Gastrocnemius medialis (tissue), 4 donors: ENCODE measurements around the gene SLC47A2. TPM values are rescaled to one million over a fixed set of nuclear protein-coding genes. Genes with fewer than 3 reads are reported as not detected.

Source experiments
- ATAC-seq, 2 donors: fragments of 150-250 bp; one replicate each; pipeline ENCODE4 v1.9.1; 2016
- DNase-seq, 2 donors: peaks; one replicate each; pipeline ENCODE4 v3.0.0-alpha.2; 2019
- H3K27ac ChIP-seq, 4 donors: fragments of 200-600 bp; sonication (generic); 1 replicate in 1 of 4; 2 replicates in 3 of 4; pipeline ENCODE4 v1.5.1; 2016 to 2018; ENCODE audit warnings: mild to moderate bottlenecking in 2 of 4, moderate library complexity in 1 of 4
- H3K27me3 ChIP-seq, 3 donors: fragments of 200-600 bp; sonication (generic) in 2 of 3; 1 replicate in 1 of 3; 2 replicates in 2 of 3; pipeline versions ENCODE4 v1.5.1 to v1.6.0; 2016 to 2019; ENCODE audit warnings: mild to moderate bottlenecking in 1 of 3, moderate library complexity in 1 of 3
- H3K36me3 ChIP-seq, 2 donors: fragments of 200-600 bp; sonication (generic) in 1 of 2; one replicate each; pipeline ENCODE4 v1.5.1; 2017 to 2018
- H3K4me1 ChIP-seq, 2 donors: fragments of 200-600 bp; sonication (generic) in 1 of 2; one replicate each; pipeline ENCODE4 v1.5.1; 2016 to 2017; ENCODE audit warnings: mild to moderate bottlenecking in 2 of 2
- H3K4me3 ChIP-seq, 4 donors: fragments of 200-600 bp; sonication (generic) in 3 of 4; 1 replicate in 1 of 4; 2 replicates in 3 of 4; pipeline ENCODE4 v1.5.1; 2016 to 2019; ENCODE audit warnings: mild to moderate bottlenecking in 2 of 4
- H3K9me3 ChIP-seq, 3 donors: fragments of 200-600 bp; sonication (generic) in 2 of 3; 1 replicate in 1 of 3; 2 replicates in 2 of 3; pipeline ENCODE4 v1.5.1; 2016 to 2019
- CTCF ChIP-seq, 5 experiments: fragments of 450-650 bp in 3 of 5; fragments of 200-600 bp in 2 of 5; sonication (generic) in 2 of 5; IDR thresholded peaks in 4 of 5; conservative IDR thresholded peaks in 1 of 5; 1 replicate in 4 of 5; 2 replicates in 1 of 5; pipeline ENCODE4 v1.5.1; 2016 to 2019; ENCODE audit warnings: antibody characterized with exemption in 5 of 5, mild to moderate bottlenecking in 3 of 5, moderate library complexity in 3 of 5
- POLR2A ChIP-seq, 2 donors: fragments of 450-650 bp; IDR thresholded peaks; one replicate each; pipeline ENCODE4 v1.6.1; 2017; ENCODE audit warnings: antibody characterized with exemption in 2 of 2, mild to moderate bottlenecking in 2 of 2, moderate library complexity in 2 of 2
- in situ Hi-C, 4 donors: fragments of 200-750 bp; cut with MboI; loops; one replicate each; pipeline versions ENCODE4 v1.15.0 to v1.8.0; 2017; ENCODE audit warnings: low sequenced_read_pairs in 4 of 4
- intact Hi-C: fragments of 100-400 bp; cut with DNase I; formaldehyde crosslinking; loops from one replicate; pipeline ENCODE4 v1.15.1; 2023; ENCODE audit warnings: low total_unique reads
- total RNA-seq, 4 donors: library from RNA; depleted of rRNA; stranded (reverse); fragments of >200 nt; gene quantifications; one replicate each; pipeline versions ENCODE4 v1.1.0 to v1.2.3, GENCODE V29; 2016

SLC47A2 gene
- total RNA-seq, 4 donors from 2014 or later: 0.15 to 1.0 TPM; not detected in 2

DNA sequence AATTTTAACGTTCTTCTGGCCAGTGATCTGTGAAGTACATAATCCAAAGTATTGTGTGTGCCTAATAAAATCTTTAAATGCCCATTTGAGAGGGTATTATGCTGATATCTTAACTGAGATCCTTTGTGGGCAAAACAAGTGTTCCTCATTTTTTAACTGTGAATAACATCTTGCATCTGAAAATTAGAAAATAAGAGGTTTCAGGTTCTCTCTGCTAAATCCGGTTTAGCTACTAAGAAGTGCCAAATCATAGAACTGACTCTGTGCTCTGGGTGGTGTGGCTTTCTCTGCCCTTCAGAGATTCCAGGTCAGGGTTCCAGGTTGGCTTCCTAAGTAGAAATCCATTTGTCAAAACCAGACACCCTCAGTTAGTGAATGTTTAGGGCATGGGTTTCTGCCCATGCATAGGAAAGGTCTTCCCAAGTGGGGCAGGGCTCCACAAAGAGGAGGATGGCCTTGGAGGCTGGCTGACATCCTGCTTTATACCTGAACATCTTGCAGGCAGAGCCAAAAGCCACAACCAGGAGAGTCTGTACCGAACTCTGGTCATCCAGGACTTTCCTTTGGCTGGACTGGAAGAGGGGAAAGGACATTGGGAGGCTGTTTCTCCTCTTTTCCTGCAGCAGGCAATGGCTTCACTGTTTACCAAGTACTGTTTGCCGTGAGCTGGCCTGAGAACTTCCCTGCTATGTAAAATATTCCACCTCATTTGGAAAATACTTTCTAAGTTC is 59.4 kb downstream of the SLC47A2 start:
- TF ChIP-seq POLR2A (IDR thresholded peaks at IDR 0.05) (no peak), CTCF (IDR thresholded peaks at IDR 0.05 in 4 of 5, conservative IDR thresholded peaks at IDR 0.05 in 1 of 5) (no peak)
- Histone ChIP-seq H3K4me3 (no peak overlapping the region), H3K9me3 (no peaks in the 10 kb centered on the region), H3K4me1 (peaks cover 15 to 17% of the 10 kb centered on the region in 2 donors), H3K27me3 (no peaks in the 10 kb centered on the region), H3K36me3 (peaks cover 0 to 48% of the 10 kb centered on the region in 2 donors), H3K27ac (no peak overlapping the region)
- intact Hi-C loops (no loop called here), in situ Hi-C loops (no loop called here)
- ATAC-seq: no peak
- DNase-seq: no peak

GRCh38 chr17:19656336-19656735 is 60.0 kb downstream of the SLC47A2 start:
- Histone ChIP-seq H3K4me1 (peaks cover 22 to 24% of the 10 kb centered on the region in 2 donors), H3K27ac (no peak overlapping the region), H3K27me3 (no peaks in the 10 kb centered on the region), H3K9me3 (no peaks in the 10 kb centered on the region), H3K36me3 (peaks cover 0 to 48% of the 10 kb centered on the region in 2 donors), H3K4me3 (no peak overlapping the region)
- intact Hi-C loops (no loop called here), in situ Hi-C loops (no loop called here)
- DNase-seq (no peak), ATAC-seq (no peak)
- no peak for TF ChIP-seq CTCF (IDR thresholded peaks at IDR 0.05 in 4 of 5, conservative IDR thresholded peaks at IDR 0.05 in 1 of 5)

GRCh38 chr17:19654896-19655295 is 61.5 kb downstream of the SLC47A2 start:
- Histone ChIP-seq H3K27ac (no peak overlapping the region), H3K4me1 (peaks cover 36% of the 10 kb centered on the region in 2 donors), H3K36me3 (peaks cover 0 to 48% of the 10 kb centered on the region in 2 donors), H3K4me3 (no peak overlapping the region), H3K27me3 (no peaks in the 10 kb centered on the region), H3K9me3 (no peaks in the 10 kb centered on the region)
- intact Hi-C loops: no loop called here
- DNase-seq (no peak), ATAC-seq (no peak)
- TF ChIP-seq CTCF (IDR thresholded peaks at IDR 0.05 in 4 of 5, conservative IDR thresholded peaks at IDR 0.05 in 1 of 5) (no peak), POLR2A (IDR thresholded peaks at IDR 0.05) (no peak)
- in situ Hi-C loops: no loop called here

DNA sequence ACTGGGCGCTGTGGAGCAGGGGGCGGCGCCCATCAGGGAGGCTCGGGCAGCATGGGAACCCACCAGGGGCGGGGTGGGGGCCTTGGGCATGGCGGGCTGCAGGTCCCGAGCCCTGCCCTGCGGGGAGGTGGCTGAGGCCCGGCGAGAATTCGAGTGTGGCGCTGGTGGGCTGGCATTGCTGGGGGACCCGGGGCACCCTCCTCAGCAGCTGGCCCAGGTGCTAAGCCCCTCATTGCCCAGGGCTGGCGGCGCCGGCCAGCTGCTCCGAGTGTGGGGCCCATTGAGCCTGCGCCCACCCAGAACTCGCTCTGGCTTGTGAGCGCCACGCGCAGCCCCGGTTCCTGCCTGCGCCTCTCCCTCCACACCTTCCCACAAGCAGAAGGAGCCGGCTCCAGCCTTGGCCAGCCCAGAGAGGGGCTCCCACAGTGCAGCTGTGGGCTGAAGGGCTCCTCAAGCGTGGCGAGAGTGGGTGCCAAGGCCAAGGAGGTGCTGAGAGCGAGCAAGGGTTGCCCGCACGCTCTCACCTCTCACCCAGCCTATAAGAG is 62.0 kb downstream of the SLC47A2 start:
- intact Hi-C loops (no loop called here), in situ Hi-C loops (no loop called here)
- ATAC-seq (no peak), DNase-seq (no peak)
- Histone ChIP-seq H3K36me3 (peaks cover 0 to 48% of the 10 kb centered on the region in 2 donors), H3K27me3 (no peaks in the 10 kb centered on the region), H3K4me1 (peaks cover 35 to 36% of the 10 kb centered on the region in 2 donors), H3K9me3 (no peaks in the 10 kb centered on the region), H3K4me3 (no peak overlapping the region), H3K27ac (no peak overlapping the region)
- no peak for TF ChIP-seq POLR2A (IDR thresholded peaks at IDR 0.05)
- TF ChIP-seq CTCF (IDR thresholded peaks at IDR 0.05 in 4 of 5, conservative IDR thresholded peaks at IDR 0.05 in 1 of 5): no peak
